GM18870 (cell line): Measurements from ENCODE around the gene OR4F6.

Source experiments
- ATAC-seq: cut with Tn5 transposase; IDR thresholded peaks from one replicate; pipeline ENCODE4 v1.9.1; 2021; ENCODE audit warnings: moderate library complexity; ENCODE audit not compliant: unreplicated experiment

Gene OR4F6

DNA sequence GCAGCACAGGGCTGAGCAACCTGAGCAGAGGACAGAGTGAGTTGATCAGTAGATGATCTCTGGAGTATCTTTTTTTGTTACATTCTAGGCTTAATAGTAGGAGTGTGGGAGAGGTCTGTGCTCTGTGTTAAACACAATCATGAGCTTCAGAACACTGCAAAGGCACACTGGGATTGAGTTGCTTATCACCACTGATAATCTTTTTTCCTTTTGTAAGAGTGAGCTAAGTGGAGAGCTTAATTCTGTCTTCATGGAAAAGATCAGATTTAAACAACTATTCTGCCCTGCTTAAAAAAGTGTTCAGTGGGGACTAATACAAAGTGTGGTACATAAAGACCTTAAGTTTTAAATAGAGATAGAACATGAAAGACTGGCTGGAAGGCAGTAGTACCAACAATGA is 1.1 kb downstream of the OR4F6 start:
- ATAC-seq, result no peak

DNA sequence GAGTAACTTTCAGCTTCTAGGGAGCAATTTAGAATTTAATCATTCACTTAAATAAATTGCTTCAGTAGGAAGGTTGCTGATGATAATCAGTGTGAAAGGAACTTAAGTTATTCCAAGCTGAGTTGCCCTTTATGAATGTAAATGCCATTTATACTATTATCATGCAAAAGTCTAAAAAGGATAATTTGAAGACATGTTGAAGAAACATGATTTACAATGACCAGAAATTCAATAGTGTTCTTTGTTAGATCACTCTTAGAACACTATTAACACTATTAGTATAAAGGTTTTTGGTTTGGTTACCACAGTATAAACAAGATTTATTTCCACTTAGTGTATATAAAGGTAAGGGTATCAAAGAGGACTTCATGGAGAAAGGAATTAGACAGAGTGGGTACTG is 1.6 kb downstream of the OR4F6 start:
- ATAC-seq, result no peak

- no peak for ATAC-seq
Measured at GRCh38 chr15:101805605-101806345, 2.5 kb downstream of the OR4F6 start.

- no peak for ATAC-seq
Measured at GRCh38 chr15:101807345-101807945, 4.1 kb downstream of the OR4F6 start.

DNA sequence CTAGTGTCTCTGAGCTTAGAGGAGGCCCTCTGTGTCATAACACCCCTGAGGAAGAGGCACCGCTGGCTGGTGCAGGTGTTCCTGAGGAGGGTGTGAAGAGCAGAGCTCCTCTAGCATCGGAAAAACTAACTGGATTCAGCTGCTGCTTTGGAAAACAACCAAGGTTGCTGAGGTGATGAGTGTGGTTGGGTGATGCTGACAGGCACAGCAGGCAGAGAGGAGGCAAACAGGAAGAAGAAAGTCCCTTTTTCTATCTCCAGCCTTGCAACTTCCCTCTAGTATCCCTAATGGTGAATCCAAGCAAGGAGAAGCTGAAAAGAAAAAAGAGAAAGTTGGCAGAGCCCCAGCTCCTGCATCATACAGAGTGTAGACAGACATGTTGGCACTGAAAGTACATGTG is 4.9 kb downstream of the OR4F6 start:
- no peak for ATAC-seq

GRCh38 chr15:101810456-101810855 is 7.1 kb downstream of the OR4F6 start:
- ATAC-seq, result no peak

DNA sequence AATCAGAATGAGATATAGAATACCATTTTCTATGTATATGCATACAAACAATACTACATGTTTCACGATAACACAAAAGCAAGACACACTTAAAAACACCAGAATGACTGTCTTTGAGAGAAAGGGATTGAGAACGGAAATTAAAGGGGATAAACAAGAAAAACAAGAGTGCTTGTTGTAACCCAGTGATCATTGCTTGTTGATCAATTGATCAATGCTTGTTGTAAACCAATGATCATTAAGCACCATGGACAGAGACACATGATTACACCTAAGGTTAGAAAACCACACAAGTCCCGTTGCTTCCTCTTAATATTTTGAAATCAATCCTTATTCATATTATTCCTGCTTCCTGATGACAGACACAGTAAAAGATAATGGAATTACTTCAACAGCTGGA is 7.6 kb downstream of the OR4F6 start:
- no peak for ATAC-seq

DNA sequence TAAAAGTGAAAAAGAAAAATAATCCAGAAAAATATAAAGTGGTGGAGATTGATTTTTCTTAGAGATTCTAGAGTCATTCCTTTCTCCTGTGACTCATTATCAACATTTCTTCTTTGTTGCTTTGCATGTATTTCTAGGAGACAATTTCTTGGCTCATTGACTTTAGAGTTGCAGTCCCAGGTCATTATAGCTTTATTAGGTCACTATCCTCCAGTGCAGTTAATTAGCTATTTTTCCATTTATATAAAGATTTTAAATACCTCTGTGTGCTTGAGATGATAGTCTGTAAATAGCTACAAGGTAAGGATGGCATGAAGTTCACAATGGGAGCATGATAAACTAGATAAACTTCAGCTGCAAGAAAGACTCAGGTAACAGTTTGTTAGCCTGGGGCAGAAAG is 8.6 kb downstream of the OR4F6 start, which contains the start of gene OR4F15:
TSS of gene OR4F15 (plus strand) at position 301 of the 400 bp plus-strand sequence. CDS start 5,985 bp downstream, outside the sequence.
- no peak for ATAC-seq

GRCh38 chr15:101813803-101814534 is 10.7 kb downstream of the OR4F6 start:
- ATAC-seq, result no peak

- ATAC-seq, result no peak
Measured at GRCh38 chr15:101820781-101821180, 17.5 kb downstream of the OR4F6 start.

DNA sequence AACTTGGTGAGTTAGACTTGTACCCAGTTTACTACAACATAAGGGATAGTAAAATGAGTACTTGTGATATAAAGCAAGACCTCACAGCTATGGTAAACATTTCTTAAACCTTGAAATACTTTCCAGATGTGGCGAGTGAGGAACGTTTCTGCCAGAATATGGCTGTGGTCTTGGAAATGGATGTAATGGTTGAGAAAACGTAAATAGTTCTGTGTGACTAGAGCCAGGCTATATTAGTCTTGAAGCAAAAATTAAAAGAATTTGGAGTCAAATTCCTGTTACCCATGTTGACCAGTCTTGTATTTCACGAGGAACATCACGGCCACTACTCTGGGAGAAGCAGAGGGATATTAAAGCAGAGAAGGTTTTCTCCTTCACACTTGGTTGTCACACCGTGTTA is 23.9 kb downstream of the OR4F6 start:
- ATAC-seq, result no peak

GRCh38 chr15:101828774-101829173 is 25.5 kb downstream of the OR4F6 start:
- ATAC-seq, result no peak

DNA sequence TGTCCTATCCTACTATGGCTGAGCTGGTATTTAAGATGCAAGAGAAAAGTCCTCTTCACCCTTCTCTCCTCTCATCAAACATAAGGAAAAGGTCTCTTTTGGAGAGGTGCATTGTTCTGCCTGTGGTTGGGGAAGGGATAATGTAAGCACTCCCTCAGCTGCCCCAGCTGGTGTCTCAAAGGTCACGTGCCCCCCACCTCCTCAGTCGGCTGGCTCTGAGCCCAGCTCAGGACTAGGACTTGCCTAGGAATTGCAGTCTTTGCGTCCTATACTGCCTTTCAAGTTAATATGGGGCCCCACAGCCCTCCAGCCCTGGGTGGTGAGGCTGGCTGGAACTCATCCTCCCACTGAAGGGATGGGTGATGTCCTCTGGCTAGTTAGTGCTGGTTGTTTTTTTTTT is 38.3 kb downstream of the OR4F6 start:
- no peak for ATAC-seq

- no peak for ATAC-seq
Measured at GRCh38 chr15:101844916-101845315, 41.6 kb downstream of the OR4F6 start.

GRCh38 chr15:101852356-101852755 is 49.0 kb downstream of the OR4F6 start:
- no peak for ATAC-seq
